Large intestine (tissue), 3 donors: ENCODE results near the gene SELENOI. TPM values are rescaled to one million over a fixed set of nuclear protein-coding genes. Genes with fewer than 3 reads are reported as not detected.
"Not testable (repeated sequence)": the region's sequence is repeated elsewhere in the genome, so short reads cannot be mapped to it uniquely, and the experiment has no call there.

Source experiments
- DNase-seq, 2 donors: peaks; one replicate each; pipeline versions ENCODE4 v3.0.0 to v3.0.0-alpha.2; 2013
- H3K27ac ChIP-seq: one replicate; pipeline ENCODE4 v1.5.1; 2013; ENCODE audit warnings: low read length
- H3K27me3 ChIP-seq: 2 replicates; pipeline ENCODE4 v1.6.1; 2013; ENCODE audit warnings: low read length; ENCODE audit not compliant: control insufficient read depth, insufficient read depth
- H3K36me3 ChIP-seq: 2 replicates; pipeline ENCODE4 v1.6.1; 2013; ENCODE audit warnings: low read length; ENCODE audit not compliant: control insufficient read depth, insufficient read depth
- H3K4me1 ChIP-seq: one replicate; pipeline ENCODE4 v1.6.1; 2013; ENCODE audit warnings: low read length; ENCODE audit not compliant: control insufficient read depth, insufficient read depth
- H3K4me3 ChIP-seq: one replicate; pipeline ENCODE4 v1.5.1; 2013; ENCODE audit warnings: low read length
- H3K9me3 ChIP-seq: one replicate; pipeline ENCODE4 v1.6.1; 2013; ENCODE audit warnings: mild to moderate bottlenecking, low read depth, low read length, moderate library complexity; ENCODE audit not compliant: control insufficient read depth
- WGBS: methylation state at CpG from one replicate; pipeline ENCODE4 v1.1.5; 2013; ENCODE audit warnings: low lambda C conversion rate; ENCODE audit not compliant: insufficient coverage; 5-methylcytosine and 5-hydroxymethylcytosine counted together
- polyA plus RNA-seq: library from polyadenylated mRNA; unstranded; fragments of 120-200 nt; gene quantifications from one replicate; pipeline ENCODE4 v1.2.1, GENCODE V29; 2013

SELENOI gene
- polyA plus RNA-seq, 1 donor = 36.8 TPM

GRCh38 chr2:26305540-26305939, 40.4 kb upstream of the SELENOI start:
- Histone ChIP-seq H3K27ac (no peak overlapping the region), H3K9me3 (no peaks in the 10 kb centered on the region), H3K27me3 (peaks cover 3% of the 10 kb centered on the region), H3K36me3 (no peaks in the 10 kb centered on the region), H3K4me3 (no peak overlapping the region), H3K4me1 (no peaks in the 10 kb centered on the region)
- no peak for DNase-seq
- no CpG with 5 or more reads among the region's 6 CpGs for WGBS

- no peak overlapping the region for H3K4me3 ChIP-seq
- no peak overlapping the region for H3K27ac ChIP-seq
- no CpG with 5 or more reads among the region's 10 CpGs for WGBS
- no peaks in the 10 kb centered on the region for H3K9me3 ChIP-seq
- H3K4me1 ChIP-seq = no peaks in the 10 kb centered on the region
- no peaks in the 10 kb centered on the region for H3K27me3 ChIP-seq
- no peak for DNase-seq
- H3K36me3 ChIP-seq = no peaks in the 10 kb centered on the region
Observed at GRCh38 chr2:26309921-26310320, 36.0 kb upstream of the SELENOI start.

GRCh38 chr2:26312471-26312870, 33.5 kb upstream of the SELENOI start:
- no CpG with 5 or more reads among the region's 9 CpGs for WGBS
- no peak for DNase-seq
- Histone ChIP-seq H3K36me3 (no peaks in the 10 kb centered on the region), H3K4me3 (no peak overlapping the region), H3K27me3 (no peaks in the 10 kb centered on the region), H3K9me3 (no peaks in the 10 kb centered on the region), H3K27ac (no peak overlapping the region), H3K4me1 (no peaks in the 10 kb centered on the region)

- DNase-seq = no peak
- Histone ChIP-seq H3K27ac (no peak overlapping the region), H3K27me3 (no peaks in the 10 kb centered on the region), H3K9me3 (no peaks in the 10 kb centered on the region), H3K4me1 (no peaks in the 10 kb centered on the region), H3K36me3 (no peaks in the 10 kb centered on the region), H3K4me3 (no peak overlapping the region)
- no CpG with 5 or more reads among the region's 12 CpGs for WGBS
Observed at GRCh38 chr2:26313446-26313845, 32.5 kb upstream of the SELENOI start.

GRCh38 chr2:26314243-26314642, 31.7 kb upstream of the SELENOI start:
- DNase-seq = no peak
- Histone ChIP-seq H3K27me3 (peaks cover 3% of the 10 kb centered on the region), H3K27ac (no peak overlapping the region), H3K36me3 (no peaks in the 10 kb centered on the region), H3K4me1 (no peaks in the 10 kb centered on the region), H3K9me3 (no peaks in the 10 kb centered on the region), H3K4me3 (no peak overlapping the region)
- no CpG with 5 or more reads among the region's 8 CpGs for WGBS

GRCh38 chr2:26316041-26316440, 29.9 kb upstream of the SELENOI start:
- Histone ChIP-seq H3K9me3 (no peaks in the 10 kb centered on the region), H3K4me3 (no peak overlapping the region), H3K27me3 (peaks cover 3% of the 10 kb centered on the region), H3K36me3 (no peaks in the 10 kb centered on the region), H3K27ac (no peak overlapping the region), H3K4me1 (no peaks in the 10 kb centered on the region)
- WGBS = no CpG with 5 or more reads among the region's 2 CpGs
- no peak for DNase-seq

- DNase-seq = no peak
- Histone ChIP-seq H3K9me3 (no peaks in the 10 kb centered on the region), H3K4me3 (no peak overlapping the region)
Observed at GRCh38 chr2:26316845-26317244, 29.1 kb upstream of the SELENOI start.

GRCh38 chr2:26317377-26318105, 28.4 kb upstream of the SELENOI start:
- DNase-seq = no peak
- Histone ChIP-seq H3K4me3 (no peak overlapping the region), H3K9me3 (no peaks in the 10 kb centered on the region), H3K27ac (no peak overlapping the region), H3K4me1 (no peaks in the 10 kb centered on the region), H3K27me3 (peaks cover 3% of the 10 kb centered on the region), H3K36me3 (no peaks in the 10 kb centered on the region)
- WGBS = 83% methylated on average over 1 of the region's 8 CpGs

More at GRCh38 chr2:26316845-26317244, 29.1 kb upstream of the SELENOI start:
- WGBS = no CpG with 5 or more reads among the region's 6 CpGs
- Histone ChIP-seq H3K27me3 (peaks cover 3% of the 10 kb centered on the region), H3K36me3 (no peaks in the 10 kb centered on the region), H3K27ac (no peak overlapping the region), H3K4me1 (no peaks in the 10 kb centered on the region)

GRCh38 chr2:26318950-26319349, 27.0 kb upstream of the SELENOI start:
- H3K4me3 ChIP-seq = no peak overlapping the region
- H3K27me3 ChIP-seq = peaks cover 3% of the 10 kb centered on the region
- no peak overlapping the region for H3K27ac ChIP-seq
- DNase-seq = no peak
- H3K36me3 ChIP-seq = no peaks in the 10 kb centered on the region
- H3K4me1 ChIP-seq = no peaks in the 10 kb centered on the region
- no CpG with 5 or more reads among the region's 6 CpGs for WGBS
- H3K9me3 ChIP-seq = no peaks in the 10 kb centered on the region

- not testable (repeated sequence) for H3K9me3 ChIP-seq, H3K27ac ChIP-seq, H3K27me3 ChIP-seq, H3K4me1 ChIP-seq, H3K4me3 ChIP-seq, DNase-seq, H3K36me3 ChIP-seq
Observed at GRCh38 chr2:26324479-26324878, 21.5 kb upstream of the SELENOI start.

GRCh38 chr2:26324903-26325302, 21.0 kb upstream of the SELENOI start:
- H3K27ac ChIP-seq = no peak overlapping the region
- H3K4me3 ChIP-seq = no peak overlapping the region
- no peaks in the 10 kb centered on the region for H3K36me3 ChIP-seq
- WGBS = no CpG with 5 or more reads among the region's 3 CpGs
- H3K4me1 ChIP-seq = no peaks in the 10 kb centered on the region
- no peaks in the 10 kb centered on the region for H3K9me3 ChIP-seq
- DNase-seq = no peak
- H3K27me3 ChIP-seq = no peaks in the 10 kb centered on the region
